H9 (cell line): ENCODE measurements around the gene PITPNM3. TPM values are rescaled to one million over a fixed set of nuclear protein-coding genes. Genes with fewer than 3 reads are reported as not detected.

Experiments used
- DNase-seq: peaks from one replicate; pipeline ENCODE4 v3.0.0-alpha.2; 2017
- H2AFZ ChIP-seq: one replicate; pipeline ENCODE4 v1.6.1; 2013; ENCODE audit warnings: mild to moderate bottlenecking, low read length, control low read depth, moderate library complexity
- H2AK5ac ChIP-seq: 2 replicates; pipeline ENCODE4 v1.6.1; 2013; ENCODE audit warnings: low read length, control low read depth, mixed read lengths; ENCODE audit not compliant: insufficient read length
- H2BK120ac ChIP-seq: one replicate; pipeline ENCODE4 v1.6.1; 2013; ENCODE audit warnings: low read depth, mild to moderate bottlenecking, low read length, control low read depth, inconsistent platforms; ENCODE audit not compliant: poor library complexity, severe bottlenecking
- H2BK12ac ChIP-seq: 2 replicates; pipeline ENCODE4 v1.6.1; 2013; ENCODE audit warnings: low read length, control low read depth, mixed read lengths, low read depth; ENCODE audit not compliant: insufficient read length
- H2BK15ac ChIP-seq: 2 replicates; pipeline ENCODE4 v1.6.1; 2013; ENCODE audit warnings: low read depth, low read length, control low read depth
- H2BK20ac ChIP-seq: one replicate; pipeline ENCODE4 v1.6.1; 2013; ENCODE audit warnings: low read depth, mild to moderate bottlenecking, low read length, control low read depth, inconsistent platforms; ENCODE audit not compliant: poor library complexity, severe bottlenecking
- H2BK5ac ChIP-seq: 2 replicates; pipeline ENCODE4 v1.6.1; 2013; ENCODE audit warnings: low read length, control low read depth, mixed read lengths; ENCODE audit not compliant: insufficient read length
- H3K14ac ChIP-seq: 2 replicates; pipeline ENCODE4 v1.6.1; 2013; ENCODE audit warnings: low read length, control low read depth; ENCODE audit not compliant: insufficient read depth
- H3K18ac ChIP-seq: 2 replicates; pipeline ENCODE4 v1.6.1; 2013; ENCODE audit warnings: low read depth, mild to moderate bottlenecking, mixed read lengths, low read length, control low read depth; ENCODE audit not compliant: insufficient read length
- H3K23ac ChIP-seq: 2 replicates; pipeline ENCODE4 v1.6.1; 2013; ENCODE audit warnings: low read length, control low read depth, mixed read lengths, low read depth; ENCODE audit not compliant: insufficient read length
- H3K23me2 ChIP-seq: 2 replicates; pipeline ENCODE4 v1.6.1; 2013; ENCODE audit warnings: low read depth, mild to moderate bottlenecking, mixed read lengths, low read length, control low read depth; ENCODE audit not compliant: insufficient read length, poor library complexity, severe bottlenecking
- H3K27ac ChIP-seq: 2 replicates; pipeline ENCODE4 v1.5.1; 2013; ENCODE audit warnings: low read length, control low read depth, mixed read lengths, low read depth; ENCODE audit not compliant: insufficient read length
- H3K27me3 ChIP-seq: 2 replicates; pipeline ENCODE4 v1.6.1; 2013; ENCODE audit warnings: low read length, control low read depth, inconsistent platforms; ENCODE audit not compliant: insufficient read depth
- H3K4ac ChIP-seq: 2 replicates; pipeline ENCODE4 v1.6.1; 2013; ENCODE audit warnings: low read depth, mild to moderate bottlenecking, control low read depth, inconsistent platforms, low read length, moderate library complexity
- H3K4me1 ChIP-seq: 2 replicates; pipeline ENCODE4 v1.6.1; 2013; ENCODE audit warnings: low read length, control low read depth, inconsistent platforms; ENCODE audit not compliant: insufficient read depth
- H3K4me2 ChIP-seq: 2 replicates; pipeline ENCODE4 v1.6.1; 2013; ENCODE audit warnings: low read length, control low read depth, mixed read lengths; ENCODE audit not compliant: insufficient read length, insufficient read depth
- H3K56ac ChIP-seq: 2 replicates; pipeline ENCODE4 v1.6.1; 2013; ENCODE audit warnings: low read depth, mild to moderate bottlenecking, mixed read lengths, low read length, control low read depth; ENCODE audit not compliant: insufficient read length
- H3K79me1 ChIP-seq: 2 replicates; pipeline ENCODE4 v1.6.1; 2013; ENCODE audit warnings: low read depth, mild to moderate bottlenecking, moderate library complexity, low read length, control low read depth, inconsistent platforms; ENCODE audit not compliant: insufficient read depth, poor library complexity, severe bottlenecking
- H3K79me2 ChIP-seq: 2 replicates; pipeline ENCODE4 v1.6.1; 2013; ENCODE audit warnings: low read length, control low read depth, inconsistent platforms; ENCODE audit not compliant: insufficient read depth
- H3K9ac ChIP-seq: 2 replicates; pipeline ENCODE4 v1.6.1; 2013; ENCODE audit warnings: low read length, control low read depth, mixed read lengths; ENCODE audit not compliant: insufficient read length; ENCODE audit errors: extremely low read depth
- H3K9me3 ChIP-seq: one replicate; pipeline ENCODE4 v1.6.1; 2013; ENCODE audit warnings: low read depth, low read length, inconsistent platforms; ENCODE audit not compliant: control insufficient read depth
- H3T11ph ChIP-seq: one replicate; pipeline ENCODE4 v1.6.1; 2013; ENCODE audit warnings: mild to moderate bottlenecking, low read length, control low read depth, inconsistent platforms
- H4K20me1 ChIP-seq: one replicate; pipeline ENCODE4 v1.6.1; 2013; ENCODE audit not compliant: control insufficient read depth, insufficient read length, insufficient read depth
- H4K5ac ChIP-seq: 2 replicates; pipeline ENCODE4 v1.6.1; 2013; ENCODE audit warnings: low read depth, mild to moderate bottlenecking, mixed read lengths, low read length, control low read depth; ENCODE audit not compliant: insufficient read length
- H4K8ac ChIP-seq: replicated peaks from 2 replicates; pipeline ENCODE4 v1.6.1; 2013; ENCODE audit warnings: low read length, control low read depth, mixed read lengths, low read depth; ENCODE audit not compliant: insufficient read length
- H4K91ac ChIP-seq: 2 replicates; pipeline ENCODE4 v1.6.1; 2013; ENCODE audit warnings: low read depth, mild to moderate bottlenecking, moderate library complexity, mixed read lengths, low read length, control low read depth; ENCODE audit not compliant: insufficient read length
- H3K27ac Mint-ChIP-seq, 3 experiments: 2 replicates in 2 of 3; 3 replicates in 1 of 3; pipeline ENCODE4 v1.8.0; 2020 to 2021; ENCODE audit warnings: mixed read lengths in 3 of 3, mild to moderate bottlenecking in 1 of 3, moderate library complexity in 1 of 3
- H3K27me3 Mint-ChIP-seq: 2 replicates; pipeline ENCODE4 v1.8.0; 2021; ENCODE audit warnings: low read depth, mild to moderate bottlenecking, moderate library complexity, mixed read lengths
- H3K36me3 Mint-ChIP-seq, 3 experiments: 2 replicates in 2 of 3; 3 replicates in 1 of 3; pipeline ENCODE4 v1.8.0; 2020 to 2021; ENCODE audit warnings: low read depth in 3 of 3, mixed read lengths in 3 of 3; ENCODE audit not compliant: insufficient read depth in 1 of 3
- H3K4me1 Mint-ChIP-seq, 2 experiments: 2 replicates each; pipeline ENCODE4 v1.8.0; 2020; ENCODE audit warnings: mixed read lengths in 2 of 2
- H3K4me3 Mint-ChIP-seq, 2 experiments: 2 replicates in 1 of 2; 3 replicates in 1 of 2; pipeline ENCODE4 v1.8.0; 2020 to 2021; ENCODE audit warnings: mild to moderate bottlenecking in 2 of 2, mixed read lengths in 2 of 2, moderate library complexity in 1 of 2
- H3K9me3 Mint-ChIP-seq, 2 experiments: 2 replicates in 1 of 2; 3 replicates in 1 of 2; pipeline ENCODE4 v1.8.0; 2020; ENCODE audit warnings: mild to moderate bottlenecking in 2 of 2, mixed read lengths in 2 of 2, moderate library complexity in 1 of 2
- CTCF ChIP-seq: fragments of 200-600 bp; sonication (generic); conservative IDR thresholded peaks from 3 replicates; pipeline ENCODE4 v1.8.0; 2021; ENCODE audit warnings: antibody characterized with exemption, mild to moderate bottlenecking
- WGBS: extraction: QIAGEN DNeasy Blood & Tissue Kit; methylation state at CpG from one replicate; pipeline ENCODE4 v1.1.7; 2013; ENCODE audit warnings: missing lambda C conversion rate, low lambda C conversion rate, mixed read lengths; ENCODE audit not compliant: insufficient read length; ENCODE audit errors: extremely low coverage; 5-methylcytosine and 5-hydroxymethylcytosine counted together
- total RNA-seq: library from RNA; stranded (reverse); gene quantifications from 2 replicates; pipeline ENCODE4 v1.2.1, GENCODE V29; 2021

Gene PITPNM3
- total RNA-seq, 1 experiment from 2014 or later: 3.4 TPM

- H3K9ac ChIP-seq: no peak overlapping the region
- H4K20me1 ChIP-seq: no peaks in the 10 kb centered on the region
- no peak overlapping the region for H2AK5ac ChIP-seq
- no peak for TF ChIP-seq CTCF
- H2BK20ac ChIP-seq: no peak overlapping the region
- peaks cover 13% of the 10 kb centered on the region for H3K27me3 ChIP-seq
- peaks cover 47% of the 10 kb centered on the region for H3K27me3 Mint-ChIP-seq
- no peak overlapping the region for H3K14ac ChIP-seq
- no peaks in the 10 kb centered on the region; a peak in 1 of 5 replicates for H3K9me3 Mint-ChIP-seq
- no peak overlapping the region for H3K56ac ChIP-seq
- WGBS: 100% methylated on average over 1 of the region's 3 CpGs
- no peaks in the 10 kb centered on the region for H3K79me1 ChIP-seq
- H3K36me3 Mint-ChIP-seq: no peaks in the 10 kb centered on the region; a peak in 1 of 7 replicates
- no peak overlapping the region for H3K18ac ChIP-seq
- no peak overlapping the region for H3K4me2 ChIP-seq
- H3T11ph ChIP-seq: no peak overlapping the region
- no peak overlapping the region for H2AFZ ChIP-seq
- no peak overlapping the region for H3K23ac ChIP-seq
- H3K4me1 ChIP-seq: no peaks in the 10 kb centered on the region
- no peak overlapping the region for H4K5ac ChIP-seq
- H2BK5ac ChIP-seq: no peak overlapping the region
- H3K9me3 ChIP-seq: no peaks in the 10 kb centered on the region
- no peak overlapping the region for H3K27ac ChIP-seq
- H3K4ac ChIP-seq: no peak overlapping the region
- H2BK12ac ChIP-seq: no peak overlapping the region
- DNase-seq: no peak
- H3K4me3 Mint-ChIP-seq: no peak overlapping the region
- no peak overlapping the region for H2BK15ac ChIP-seq
- no peak overlapping the region for H3K27ac Mint-ChIP-seq
- peaks cover 5% of the 10 kb centered on the region for H3K23me2 ChIP-seq
- no peak overlapping the region for H4K8ac ChIP-seq
- peaks cover 7 to 17% of the 10 kb centered on the region in 2 experiments for H3K4me1 Mint-ChIP-seq
- H4K91ac ChIP-seq: no peak overlapping the region
- no peaks in the 10 kb centered on the region for H3K79me2 ChIP-seq
- no peak overlapping the region for H2BK120ac ChIP-seq
Observed at GRCh38 chr17:6560496-6560895, 4.1 kb upstream of the PITPNM3 start.
